GM12801 (cell line): ENCODE results near the gene ADH4.

Experiments used
- CTCF ChIP-seq: IDR thresholded peaks from one replicate; pipeline ENCODE4 v1.5.1; 2011; ENCODE audit warnings: control low read depth; ENCODE audit not compliant: insufficient read length; ENCODE audit errors: extremely low read depth

ADH4 gene

GRCh38 chr4:99102634-99103033 is 41.5 kb downstream of the ADH4 start:
- no peak for TF ChIP-seq CTCF

GRCh38 chr4:99100876-99101275 is 43.2 kb downstream of the ADH4 start:
- TF ChIP-seq CTCF: no peak

DNA sequence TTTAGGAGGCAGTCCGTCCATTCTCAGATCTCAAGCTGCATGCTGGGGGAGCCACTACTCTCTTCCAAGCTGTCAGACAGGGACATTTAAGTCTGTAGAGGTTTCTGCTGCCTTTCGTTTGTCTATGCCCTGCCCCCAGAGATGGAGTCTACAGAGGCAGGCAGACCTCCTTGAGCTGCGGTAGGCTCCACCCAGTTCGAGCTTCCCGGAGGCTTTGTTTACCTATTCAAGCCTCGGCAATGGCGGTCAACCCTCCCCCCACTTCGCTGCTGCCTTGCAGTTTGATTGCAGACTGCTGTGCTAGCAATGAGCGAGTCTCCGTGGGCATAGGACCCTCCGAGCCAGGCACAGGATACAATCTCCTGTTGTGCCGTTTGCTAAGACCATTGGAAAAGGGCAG is 44.8 kb downstream of the ADH4 start:
- TF ChIP-seq CTCF: no peak

GRCh38 chr4:99091216-99091575 is 52.9 kb downstream of the ADH4 start:
- no peak for TF ChIP-seq CTCF

DNA sequence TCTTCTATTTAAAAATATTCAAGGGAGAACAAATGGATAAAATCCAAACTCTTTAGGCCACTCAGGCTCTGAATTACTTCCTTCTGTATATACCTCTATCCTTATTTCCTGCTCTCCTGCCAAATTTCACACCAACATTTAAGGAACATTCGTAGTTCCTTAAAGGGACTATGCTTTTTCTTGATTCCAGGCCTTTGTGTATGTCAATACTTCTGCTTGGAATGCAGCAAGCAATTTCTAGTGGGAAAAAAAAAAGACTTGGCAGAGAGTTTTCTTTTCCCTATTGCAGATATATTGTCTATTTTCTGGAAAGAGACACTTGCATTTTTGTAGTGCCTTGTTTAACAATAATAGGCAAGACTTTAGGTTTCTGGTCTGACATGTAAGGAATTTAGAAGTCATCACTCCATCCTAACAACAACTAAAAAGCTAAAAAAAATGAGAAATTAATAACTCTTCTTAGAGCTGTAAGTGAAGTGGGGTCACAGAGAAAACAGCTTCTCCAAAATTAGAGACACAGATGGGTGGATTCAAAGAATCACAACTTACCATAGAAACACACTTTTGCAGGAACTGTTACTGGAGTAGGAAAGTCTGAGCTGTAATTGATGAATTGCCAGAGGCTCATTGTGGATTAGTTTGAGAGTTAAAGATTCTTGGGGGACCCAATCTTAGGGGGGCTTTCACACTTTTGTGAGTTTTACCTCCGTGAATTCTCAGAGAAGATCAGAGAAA is 53.4 kb downstream of the ADH4 start:
- TF ChIP-seq CTCF: no peak

DNA sequence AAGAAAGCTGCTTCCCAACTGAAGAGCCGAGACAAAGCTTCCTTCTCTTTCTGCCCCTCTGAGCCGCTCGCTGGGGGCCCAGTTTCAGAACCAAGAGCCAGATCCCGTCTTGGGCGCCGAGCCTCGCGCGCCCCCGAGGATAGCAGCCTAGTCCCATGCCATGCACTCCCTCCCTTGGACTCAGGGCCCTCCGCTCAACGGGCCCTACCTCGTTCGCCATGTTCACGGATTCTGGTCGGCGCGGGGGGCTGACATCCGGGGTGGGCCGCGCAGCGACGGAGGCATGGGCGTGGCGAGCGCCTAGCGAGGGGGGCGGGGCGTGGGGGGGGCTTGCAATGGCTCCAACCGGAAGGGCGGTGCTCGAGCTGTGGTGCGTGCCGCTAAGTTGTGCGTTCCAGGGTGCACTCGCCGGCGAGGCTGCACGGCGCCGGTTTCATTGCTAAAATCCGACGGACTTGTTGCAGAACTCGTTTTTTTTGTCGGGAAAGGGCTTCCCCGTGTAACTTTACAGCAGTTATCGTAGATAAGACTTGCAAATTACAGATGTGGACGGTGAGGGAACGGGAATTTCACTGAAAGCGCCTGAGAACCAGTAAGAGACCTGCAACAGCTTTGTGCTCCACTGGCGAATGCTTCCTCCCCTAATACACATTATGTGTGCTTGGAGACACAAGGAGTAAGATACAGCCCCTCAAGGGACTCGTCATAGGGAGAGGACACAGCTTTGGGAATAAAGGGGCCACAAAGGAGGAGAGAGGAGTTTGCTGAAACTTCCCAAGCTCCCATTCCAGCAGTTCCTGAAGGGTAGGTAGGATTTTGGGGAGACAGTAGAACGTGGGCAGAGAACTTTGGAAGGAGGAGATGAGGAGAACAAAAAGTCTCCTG is 55.4 kb downstream of the ADH4 start, which contains the start of gene ADH5:
Gene ADH5, minus strand, starts transcription at position 308 of the 885 bp plus-strand sequence. Its CDS starts 88 bp downstream, at position 220.
- no peak for TF ChIP-seq CTCF

GRCh38 chr4:99088023-99088449 is 56.1 kb downstream of the ADH4 start:
- TF ChIP-seq CTCF: no peak
